HG02981 (cell line): ENCODE data around the gene ZNF277.

Source experiments
- ATAC-seq: cut with Tn5 transposase; IDR thresholded peaks from one replicate; pipeline ENCODE4 v1.9.1; 2021; ENCODE audit warnings: mild to moderate bottlenecking, moderate library complexity; ENCODE audit not compliant: unreplicated experiment

Gene ZNF277

GRCh38 chr7:112338786-112339185 lies 132.3 kb downstream of the ZNF277 start:
- no peak for ATAC-seq

- ATAC-seq: no peak
These were observed 135.0 kb downstream of the ZNF277 start for GRCh38 chr7:112341464-112341863.

GRCh38 chr7:112346381-112347060 lies 140.0 kb downstream of the ZNF277 start:
- no peak for ATAC-seq

- no peak for ATAC-seq
These were observed 140.6 kb downstream of the ZNF277 start for GRCh38 chr7:112347088-112347487.

- ATAC-seq: no peak
These were observed 144.1 kb downstream of the ZNF277 start for GRCh38 chr7:112350585-112350984.

DNA sequence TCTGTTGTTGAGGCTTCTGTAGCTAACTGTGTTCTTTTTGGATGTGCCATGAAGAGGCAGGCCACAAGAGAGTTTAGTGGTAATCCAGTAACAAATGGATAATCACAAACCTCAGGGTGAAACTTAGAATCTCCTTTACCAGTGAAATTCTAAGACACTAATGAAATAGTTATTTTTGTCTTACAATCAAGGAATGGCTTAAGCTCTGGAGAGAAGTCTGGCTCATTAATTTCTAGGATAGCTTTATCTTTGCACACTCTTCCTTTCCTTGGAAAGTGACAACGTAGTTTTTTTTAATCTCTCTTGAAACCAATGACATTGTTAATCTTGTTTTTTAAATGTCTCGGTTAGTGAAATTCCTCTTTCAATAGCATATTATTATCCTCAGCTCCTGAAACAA lies 150.1 kb downstream of the ZNF277 start:
- ATAC-seq: no peak

GRCh38 chr7:112357136-112357535 lies 150.6 kb downstream of the ZNF277 start:
- ATAC-seq: no peak

GRCh38 chr7:112358513-112358912 lies 152.0 kb downstream of the ZNF277 start:
- no peak for ATAC-seq

GRCh38 chr7:112359086-112359485 lies 152.6 kb downstream of the ZNF277 start:
- ATAC-seq: no peak

- ATAC-seq: no peak
These were observed 154.2 kb downstream of the ZNF277 start for GRCh38 chr7:112360681-112361080.

DNA sequence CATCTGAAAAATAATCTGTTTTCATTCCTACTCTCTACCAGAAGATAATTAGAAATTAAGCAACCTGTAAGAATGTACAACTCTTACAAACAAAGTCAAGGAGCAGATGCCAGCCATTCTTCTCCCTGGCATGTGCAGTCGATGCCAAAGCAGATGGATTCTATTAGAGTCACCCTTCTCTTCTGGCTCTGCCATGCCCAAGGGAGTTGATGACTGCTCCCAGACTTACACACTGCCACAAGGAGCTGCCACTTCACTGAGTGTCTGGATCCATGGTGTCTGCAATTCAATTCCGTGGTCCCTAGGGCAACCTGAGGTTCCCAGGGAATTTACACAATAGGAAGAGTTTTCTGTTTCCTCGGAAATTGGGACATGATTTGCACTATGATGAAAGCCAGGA lies 154.7 kb downstream of the ZNF277 start:
- ATAC-seq: no peak

- no peak for ATAC-seq
These were observed 155.7 kb downstream of the ZNF277 start for GRCh38 chr7:112362053-112362650.

- ATAC-seq: no peak
These were observed 156.2 kb downstream of the ZNF277 start for GRCh38 chr7:112362731-112363131.

- no peak for ATAC-seq
These were observed 157.9 kb downstream of the ZNF277 start for GRCh38 chr7:112364388-112364787.

GRCh38 chr7:112365551-112365950 lies 159.1 kb downstream of the ZNF277 start:
- no peak for ATAC-seq

- no peak for ATAC-seq
These were observed 160.4 kb downstream of the ZNF277 start for GRCh38 chr7:112366886-112367285.

DNA sequence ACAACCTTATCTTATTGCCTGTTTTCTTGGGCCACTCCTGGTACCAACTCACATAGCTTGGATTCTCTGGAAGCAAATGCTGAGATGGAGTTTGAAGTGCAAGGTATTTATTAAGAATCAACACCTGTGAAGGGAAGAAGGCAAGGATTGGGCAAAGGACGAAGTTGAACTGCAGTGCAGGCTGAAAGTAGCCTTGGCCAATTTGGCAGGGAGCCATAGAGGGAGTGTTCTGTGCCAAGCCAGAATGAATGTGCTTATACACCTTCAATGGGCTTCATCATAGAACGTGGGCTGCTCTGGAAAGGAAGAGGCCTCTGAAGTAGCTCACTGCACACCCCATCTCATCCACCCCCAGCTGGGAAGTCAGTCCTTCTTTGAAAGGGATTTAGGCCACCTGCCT lies 163.9 kb downstream of the ZNF277 start:
- ATAC-seq: no peak

- no peak for ATAC-seq
These were observed 165.2 kb downstream of the ZNF277 start for GRCh38 chr7:112371701-112372100.

DNA sequence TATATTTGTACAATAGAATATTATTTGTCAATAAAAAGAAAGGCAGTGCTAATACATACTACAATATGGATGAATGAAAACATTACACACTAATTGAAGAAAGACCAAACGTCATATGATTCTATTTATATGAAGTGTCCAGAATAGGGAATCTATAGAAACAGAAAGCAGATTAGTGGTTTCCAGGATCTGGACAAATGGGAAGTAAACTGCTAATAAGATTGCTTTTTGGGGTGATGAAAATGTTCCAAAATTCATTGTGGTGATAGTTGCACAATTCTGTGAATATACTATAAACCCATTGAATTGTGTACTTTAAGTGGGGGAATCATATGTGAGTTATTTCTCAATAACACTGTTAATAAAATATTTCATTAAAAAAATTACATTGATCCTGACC lies 165.6 kb downstream of the ZNF277 start:
- no peak for ATAC-seq

- ATAC-seq: no peak
These were observed 171.1 kb downstream of the ZNF277 start for GRCh38 chr7:112377593-112377992.

GRCh38 chr7:112381311-112382091 lies 175.0 kb downstream of the ZNF277 start:
- no peak for ATAC-seq
